Testis (tissue), 3 donors: ENCODE results near the gene GUCA1A. TPM values are rescaled to one million over a fixed set of nuclear protein-coding genes. Genes with fewer than 3 reads are reported as not detected.
"Not testable (repeated sequence)": the region's sequence is repeated elsewhere in the genome, so short reads cannot be mapped to it uniquely, and the experiment has no call there.

Experiments
- DNase-seq: peaks from one replicate; pipeline ENCODE4 v3.0.0-alpha.2; 2019
- H3K27ac ChIP-seq, 2 donors: fragments of 200-600 bp; sonication (generic); one replicate each; pipeline ENCODE4 v1.5.1; 2019
- H3K27me3 ChIP-seq: fragments of 200-600 bp; sonication (generic); one replicate; pipeline ENCODE4 v1.5.1; 2019
- H3K36me3 ChIP-seq: fragments of 200-600 bp; sonication (generic); one replicate; pipeline ENCODE4 v1.5.1; 2017; ENCODE audit warnings: low read depth; ENCODE audit errors: missing control alignments
- H3K4me1 ChIP-seq: fragments of 200-600 bp; sonication (generic); one replicate; pipeline ENCODE4 v1.5.1; 2019
- H3K4me3 ChIP-seq, 2 donors: fragments of 200-600 bp; sonication (generic); one replicate each; pipeline ENCODE4 v1.5.1; 2017 to 2019
- H3K9me3 ChIP-seq: fragments of 200-600 bp; sonication (generic); one replicate; pipeline ENCODE4 v1.5.1; 2017
- POLR2A ChIP-seq: fragments of 450-650 bp; IDR thresholded peaks from one replicate; pipeline ENCODE4 v1.6.1; 2017; ENCODE audit warnings: antibody characterized with exemption, mild to moderate bottlenecking, moderate library complexity
- WGBS, 2 donors: methylation state at CpG; one replicate each; pipeline ENCODE4 v1.1.5; 2018; 5-methylcytosine and 5-hydroxymethylcytosine counted together
- intact Hi-C: fragments of 100-400 bp; cut with DNase I; formaldehyde crosslinking; loops from one replicate; pipeline ENCODE4 v1.15.1; 2023; ENCODE audit warnings: low total_unique reads
- polyA plus RNA-seq: library from polyadenylated mRNA; stranded (reverse); fragments of 350-450 nt; fragmentation: Illumina TruSeq; extraction: RNeasy Lipid Tissue Mini Kit (QIAGEN cat#74804); gene quantifications from one replicate; pipeline ENCODE4 v1.2.3, GENCODE V29; 2014; ENCODE audit warnings: low read depth, low replicate concordance; ENCODE audit not compliant: insufficient read depth
- total RNA-seq, 2 donors: library from RNA; depleted of rRNA; stranded (reverse); fragments of >200 nt; gene quantifications; one replicate each; pipeline ENCODE4 v1.2.3, GENCODE V29; 2016
- TF ChIP-seq, protein P1 (sequence below), 3 experiments: fragments of 450-650 bp in 2 of 3; fragments of 200-600 bp in 1 of 3; sonication (generic) in 1 of 3; IDR thresholded peaks; one replicate each; pipeline ENCODE4 v1.5.1; 2016 to 2019; ENCODE audit warnings: antibody characterized with exemption in 3 of 3, mild to moderate bottlenecking in 2 of 3, moderate library complexity in 1 of 3

Gene GUCA1A
- total and polyA plus RNA-seq, 3 donors from 2014 or later = 6.7 to 47.0 (median 44.2) TPM

DNA sequence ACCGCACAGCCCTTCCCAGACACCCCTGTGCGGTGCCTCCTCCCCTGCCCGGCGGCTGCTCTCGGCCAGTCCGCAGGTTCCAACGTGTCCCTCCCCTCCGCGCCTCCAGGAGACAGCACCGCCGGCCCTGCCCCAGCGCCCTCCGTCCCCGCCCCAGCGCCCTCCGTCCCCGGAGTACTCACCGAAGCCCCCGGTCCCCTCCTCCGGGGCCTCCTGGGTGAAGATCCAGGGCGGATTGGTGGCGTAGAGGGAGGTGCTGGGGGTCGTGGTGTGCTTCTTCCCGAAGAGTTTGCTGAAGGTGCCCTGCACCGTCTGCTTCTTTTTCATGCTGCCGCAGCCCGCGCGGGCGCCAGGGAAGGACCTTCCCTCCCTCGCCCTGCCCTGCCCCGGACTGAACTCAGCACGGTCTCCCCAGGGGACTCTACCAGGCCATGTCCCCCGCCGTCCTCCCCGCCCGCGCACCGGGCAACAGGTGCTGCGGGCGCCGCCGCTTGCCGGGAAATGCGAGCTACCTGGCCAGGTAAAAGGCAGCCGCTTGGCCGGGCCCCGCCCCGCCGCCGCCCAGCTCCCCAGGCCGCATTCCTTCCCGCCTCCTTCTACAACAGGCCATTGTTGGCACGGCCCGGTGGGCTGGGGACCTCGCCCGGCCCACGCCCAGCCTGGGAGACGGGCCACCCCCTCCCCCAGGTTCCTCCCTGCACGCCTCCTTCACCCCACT, 30.9 kb upstream of the GUCA1A start, which contains the start of gene C6orf132:
Gene C6orf132 (minus strand): TSS at position 503 of the 718 bp plus-strand sequence. CDS start 176 bp downstream, at position 327.
- intact Hi-C loops = no loop called here
- DNase-seq = no peak
- Histone ChIP-seq H3K4me3 (peak within 1 kb of the TSS; percentile 31 to 56), H3K9me3 (no peaks in the 10 kb centered on the region), H3K4me1 (peaks cover 9% of the 10 kb centered on the region), H3K27me3 (no peaks in the 10 kb centered on the region), H3K36me3 (no peaks in the 10 kb centered on the region), H3K27ac (no peak within 1 kb of the TSS)
- TF ChIP-seq, protein P1, sequence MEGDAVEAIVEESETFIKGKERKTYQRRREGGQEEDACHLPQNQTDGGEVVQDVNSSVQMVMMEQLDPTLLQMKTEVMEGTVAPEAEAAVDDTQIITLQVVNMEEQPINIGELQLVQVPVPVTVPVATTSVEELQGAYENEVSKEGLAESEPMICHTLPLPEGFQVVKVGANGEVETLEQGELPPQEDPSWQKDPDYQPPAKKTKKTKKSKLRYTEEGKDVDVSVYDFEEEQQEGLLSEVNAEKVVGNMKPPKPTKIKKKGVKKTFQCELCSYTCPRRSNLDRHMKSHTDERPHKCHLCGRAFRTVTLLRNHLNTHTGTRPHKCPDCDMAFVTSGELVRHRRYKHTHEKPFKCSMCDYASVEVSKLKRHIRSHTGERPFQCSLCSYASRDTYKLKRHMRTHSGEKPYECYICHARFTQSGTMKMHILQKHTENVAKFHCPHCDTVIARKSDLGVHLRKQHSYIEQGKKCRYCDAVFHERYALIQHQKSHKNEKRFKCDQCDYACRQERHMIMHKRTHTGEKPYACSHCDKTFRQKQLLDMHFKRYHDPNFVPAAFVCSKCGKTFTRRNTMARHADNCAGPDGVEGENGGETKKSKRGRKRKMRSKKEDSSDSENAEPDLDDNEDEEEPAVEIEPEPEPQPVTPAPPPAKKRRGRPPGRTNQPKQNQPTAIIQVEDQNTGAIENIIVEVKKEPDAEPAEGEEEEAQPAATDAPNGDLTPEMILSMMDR (IDR thresholded peaks at IDR 0.05) = no peak
- TF ChIP-seq POLR2A = no peak
- 3% methylated on average over 21 to 58 of the region's 60 CpGs for WGBS, 2 donors

DNA sequence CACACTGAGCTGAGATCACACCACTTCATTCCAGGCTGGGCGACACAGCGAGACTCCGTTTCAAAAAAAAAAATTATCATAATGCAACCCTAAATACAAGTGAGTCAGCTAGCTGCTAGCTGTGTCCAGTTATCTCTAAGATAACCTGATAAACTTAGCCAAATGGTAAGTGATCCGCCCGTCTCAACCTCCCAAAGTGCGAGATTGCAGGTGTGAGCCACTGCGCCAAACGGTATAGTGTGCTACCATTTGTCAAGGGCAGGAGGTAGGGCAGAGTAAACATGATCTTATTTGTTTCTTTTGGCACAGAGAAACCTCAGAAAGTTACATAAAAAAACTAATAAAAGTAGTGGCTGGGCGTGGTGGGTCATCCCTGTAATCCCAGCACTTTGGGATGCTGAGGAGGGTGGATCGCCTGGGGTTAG, 26.0 kb upstream of the GUCA1A start:
- Histone ChIP-seq H3K27ac (no peak overlapping the region), H3K27me3 (no peaks in the 10 kb centered on the region), H3K4me1 (peaks cover 6% of the 10 kb centered on the region), H3K4me3 (no peak overlapping the region), H3K36me3 (no peaks in the 10 kb centered on the region), H3K9me3 (no peaks in the 10 kb centered on the region)
- 86 to 87% methylated on average over 10 of the region's 10 CpGs for WGBS, 2 donors
- TF ChIP-seq POLR2A = no peak
- TF ChIP-seq, protein P1 (IDR thresholded peaks at IDR 0.05) = no peak
- DNase-seq = no peak
- intact Hi-C loops = no loop called here

DNA sequence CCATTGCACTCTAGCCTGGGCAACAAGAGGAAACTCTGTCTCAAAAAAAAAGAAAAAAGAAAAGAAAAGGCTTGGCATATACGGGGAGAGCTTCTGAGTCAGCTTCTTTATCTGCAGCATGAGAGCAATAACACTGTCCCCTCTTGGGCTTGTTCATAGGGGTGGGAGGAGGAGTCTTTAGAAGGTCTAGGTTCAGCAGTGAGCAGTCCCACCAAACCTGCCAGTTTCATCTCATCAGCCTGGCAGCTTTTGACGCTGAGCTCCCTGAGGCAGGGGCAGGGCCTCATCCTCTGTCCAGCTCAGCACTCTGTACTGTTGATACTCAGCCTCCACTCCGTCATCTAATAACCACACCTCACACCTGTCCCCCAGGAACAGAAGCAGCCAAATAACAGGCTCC, 25.1 kb upstream of the GUCA1A start:
- H3K36me3 ChIP-seq = no peaks in the 10 kb centered on the region
- H3K9me3 ChIP-seq = no peaks in the 10 kb centered on the region
- intact Hi-C loops = no loop called here
- 65 to 71% methylated on average over 3 of the region's 3 CpGs for WGBS, 2 donors
- H3K4me3 ChIP-seq = no peak overlapping the region
- no peak for DNase-seq
- no peaks in the 10 kb centered on the region for H3K4me1 ChIP-seq
- no peaks in the 10 kb centered on the region for H3K27me3 ChIP-seq
- H3K27ac ChIP-seq = no peak overlapping the region
- TF ChIP-seq, protein P1 (IDR thresholded peaks at IDR 0.05) = no peak
- no peak for TF ChIP-seq POLR2A

DNA sequence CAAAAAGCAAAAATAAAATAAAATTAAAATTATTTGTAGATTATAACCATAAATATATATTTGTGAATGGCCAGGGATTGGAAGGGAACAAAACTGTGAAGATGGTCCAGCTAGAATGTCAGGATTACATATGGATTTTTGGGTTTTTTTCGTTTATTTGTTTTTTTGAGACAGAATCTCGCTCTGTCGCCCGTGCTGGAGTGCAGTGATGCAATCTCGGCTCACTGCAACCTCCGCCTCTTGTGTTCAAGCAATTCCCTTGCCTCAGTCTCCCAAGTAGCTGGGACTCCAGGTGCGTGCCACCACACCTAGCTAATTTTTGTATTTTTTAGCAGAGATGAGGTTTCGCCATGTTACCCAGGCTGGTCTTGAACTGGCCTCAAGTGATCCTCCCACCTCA, 22.9 kb upstream of the GUCA1A start:
- WGBS, 2 donors = 96 to 97% methylated on average over 8 of the region's 8 CpGs
- no peak overlapping the region for H3K4me3 ChIP-seq
- no peak for TF ChIP-seq POLR2A
- TF ChIP-seq, protein P1 (IDR thresholded peaks at IDR 0.05) = no peak

DNA sequence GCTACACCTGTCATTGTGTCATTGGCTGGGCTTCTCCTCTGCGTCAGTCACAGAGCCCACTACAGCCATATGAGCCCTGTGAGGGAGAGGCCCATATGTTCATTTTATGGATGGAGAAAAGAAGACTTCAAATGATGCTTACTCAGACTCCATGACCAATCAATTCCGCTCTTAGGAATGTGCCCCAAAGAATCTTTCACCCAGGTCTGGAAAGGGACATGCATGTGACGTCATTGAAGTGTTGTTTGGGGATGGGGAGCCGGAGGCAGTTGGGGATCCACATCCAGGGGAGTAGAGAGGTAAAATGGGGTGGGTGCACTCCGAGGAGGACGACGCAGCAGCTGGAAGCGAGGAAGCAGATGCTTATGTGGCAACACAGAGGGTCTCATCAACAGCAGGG, 21.1 kb upstream of the GUCA1A start:
- Histone ChIP-seq H3K27me3 (no peaks in the 10 kb centered on the region), H3K27ac (no peak overlapping the region), H3K36me3 (no peaks in the 10 kb centered on the region), H3K4me3 (no peak overlapping the region), H3K4me1 (no peaks in the 10 kb centered on the region), H3K9me3 (no peaks in the 10 kb centered on the region)
- no peak for DNase-seq
- intact Hi-C loops = no loop called here
- TF ChIP-seq, protein P1 (IDR thresholded peaks at IDR 0.05) = no peak
- TF ChIP-seq POLR2A = no peak
- WGBS, 2 donors = 88 to 89% methylated on average over 8 of the region's 8 CpGs

More for the DNA sequence above, 22.9 kb upstream of the GUCA1A start:
- Histone ChIP-seq H3K27ac (no peak overlapping the region), H3K27me3 (no peaks in the 10 kb centered on the region), H3K9me3 (no peaks in the 10 kb centered on the region), H3K36me3 (no peaks in the 10 kb centered on the region), H3K4me1 (no peaks in the 10 kb centered on the region)
- DNase-seq = no peak
- intact Hi-C loops = no loop called here

DNA sequence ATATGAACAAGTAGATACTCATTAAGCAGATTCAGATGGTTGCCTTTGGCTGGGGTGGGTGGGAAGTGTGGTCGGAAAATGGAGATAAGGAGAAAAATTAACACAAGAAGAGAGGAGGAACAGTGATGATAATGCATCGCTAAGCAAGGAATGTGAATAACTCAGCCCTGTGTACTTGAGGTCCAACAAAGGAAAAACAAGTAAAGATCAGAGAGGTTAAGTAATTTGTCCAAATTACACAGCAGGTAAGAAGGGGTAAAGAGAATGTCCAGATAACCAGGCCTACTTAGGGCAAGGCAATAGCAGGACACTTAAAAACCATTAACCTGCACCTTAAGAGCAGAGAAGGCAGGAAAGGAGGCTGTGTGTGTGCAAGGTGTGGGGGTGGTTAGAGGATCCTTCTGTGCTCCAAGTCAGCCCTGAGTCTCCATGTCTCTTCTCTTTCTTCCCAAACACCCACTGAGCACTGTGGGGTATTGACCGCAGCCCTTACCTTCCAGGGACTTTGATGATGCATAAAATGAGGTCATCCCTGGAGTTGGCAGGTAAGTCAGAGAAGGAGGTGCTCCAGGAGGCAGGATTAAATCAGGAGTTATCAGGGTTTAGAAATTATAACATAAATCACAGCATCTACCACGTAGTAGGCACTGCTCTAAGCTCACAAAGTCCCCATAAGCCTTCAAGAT, 20.5 kb upstream of the GUCA1A start:
- H3K4me3 ChIP-seq, intact Hi-C loops, H3K27me3 ChIP-seq, H3K4me1 ChIP-seq, DNase-seq, H3K36me3 ChIP-seq, H3K9me3 ChIP-seq, H3K27ac ChIP-seq: not testable (repeated sequence)
- WGBS, 2 donors = 72 to 76% methylated on average over 4 of the region's 4 CpGs
